Stimulated activated naive CD8-positive, alpha-beta T cell treated with anti-CD3 and anti-CD28 coated beads, Interleukin-15, amount 100 ng/mL, for 72 hours (primary cell): ENCODE results near the gene OGDH.

ENCODE experiments used
- ATAC-seq: fragments of 150-1000 bp; cut with Tn5 transposase; 2 replicates; pipeline ENCODE4 v1.10.0; 2021; ENCODE audit warnings: mild to moderate bottlenecking, moderate library complexity
- DNase-seq, 2 donors: peaks; one replicate each; pipeline ENCODE4 v3.0.0; 2021 to 2022
- H3K27ac Mint-ChIP-seq, 2 donors: one replicate each; pipeline ENCODE4 v1.8.0; 2022; ENCODE audit warnings: mild to moderate bottlenecking in 2 of 2, mixed read lengths in 2 of 2, moderate library complexity in 2 of 2
- H3K27me3 Mint-ChIP-seq: one replicate; pipeline ENCODE4 v1.8.0; 2022; ENCODE audit warnings: mixed read lengths
- H3K4me1 Mint-ChIP-seq: one replicate; pipeline ENCODE4 v1.8.0; 2022; ENCODE audit warnings: mild to moderate bottlenecking, mixed read lengths
- H3K4me3 Mint-ChIP-seq, 2 donors: one replicate each; pipeline ENCODE4 v1.8.0; 2022; ENCODE audit warnings: mild to moderate bottlenecking in 2 of 2, mixed read lengths in 2 of 2, moderate library complexity in 1 of 2
- H3K9me3 Mint-ChIP-seq, 2 donors: one replicate each; pipeline ENCODE4 v1.8.0; 2022; ENCODE audit warnings: mixed read lengths in 2 of 2

OGDH gene

DNA sequence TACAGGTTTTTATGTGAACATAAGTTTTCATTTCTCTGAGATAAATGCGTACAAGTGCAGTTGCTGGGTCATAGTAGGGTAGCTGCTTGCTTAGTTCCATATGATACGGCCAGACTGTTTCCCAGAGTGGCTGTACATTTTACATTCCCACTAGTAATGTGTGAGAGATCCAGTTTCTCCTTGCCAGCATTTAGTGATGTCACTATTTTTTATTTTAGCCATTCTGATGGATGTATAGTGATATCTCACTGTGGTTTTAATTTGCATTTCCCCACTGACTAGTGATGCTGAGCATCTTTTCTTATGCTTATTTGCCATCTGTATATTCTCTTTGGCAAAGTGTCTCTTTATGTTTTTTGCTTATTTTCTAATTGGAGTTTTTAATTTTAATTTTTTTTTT lies 146.4 kb downstream of the OGDH start:
- Mint-ChIP-seq H3K27ac (no peak overlapping the region), H3K4me1 (peaks cover 57% of the 10 kb centered on the region), H3K9me3 (no peaks in the 10 kb centered on the region), H3K4me3 (no peak overlapping the region), H3K27me3 (no peaks in the 10 kb centered on the region)
- no peak for ATAC-seq
- DNase-seq: no peak

DNA sequence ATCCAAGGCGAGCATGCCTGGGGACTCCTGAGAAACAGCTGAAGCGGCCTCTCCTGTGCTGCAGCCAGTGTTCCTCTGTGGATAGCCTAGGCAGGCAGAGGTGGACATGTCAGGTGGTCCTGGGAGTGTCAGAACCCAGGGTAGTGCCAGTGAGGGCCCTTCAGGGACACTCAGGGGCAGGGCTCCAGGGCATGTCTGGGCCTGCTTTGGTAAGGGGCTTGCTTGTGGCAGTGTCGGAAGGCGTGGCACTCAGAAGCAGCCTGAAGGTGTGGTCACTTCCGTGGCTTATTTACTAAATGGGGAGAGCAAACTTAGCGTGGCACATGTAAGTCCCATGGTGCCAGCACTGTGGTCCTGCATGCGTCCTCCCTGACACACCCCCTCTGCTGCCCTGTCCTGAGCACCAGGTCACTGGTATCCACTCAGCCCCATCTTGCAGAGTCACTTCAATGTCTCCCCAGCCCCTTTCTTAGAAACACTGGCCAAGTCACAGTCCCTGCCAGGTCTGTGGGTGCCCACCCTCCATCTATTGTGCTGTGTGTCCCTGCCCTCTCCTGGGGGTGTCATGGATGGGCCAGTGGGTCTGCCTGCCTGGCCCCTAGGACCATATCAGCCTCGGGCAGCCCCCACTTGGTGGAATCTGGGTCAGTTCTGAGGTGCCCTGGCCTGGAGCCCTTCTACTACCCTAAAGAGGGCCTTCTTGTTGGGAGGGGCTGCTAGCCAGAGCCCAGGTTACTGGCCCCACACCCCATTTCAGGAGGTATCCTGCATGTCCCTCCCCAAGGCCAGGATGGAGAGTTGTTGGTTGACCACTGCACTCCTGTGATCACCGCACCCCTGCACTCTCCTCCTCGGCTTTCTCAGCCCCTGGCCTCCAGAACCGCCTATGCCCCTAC lies 148.6 kb downstream of the OGDH start:
- no peak for DNase-seq
- H3K4me3 Mint-ChIP-seq: no peak overlapping the region
- no peaks in the 10 kb centered on the region for H3K27me3 Mint-ChIP-seq
- H3K4me1 Mint-ChIP-seq: peaks cover 48% of the 10 kb centered on the region
- no peaks in the 10 kb centered on the region for H3K9me3 Mint-ChIP-seq
- no peak for ATAC-seq
- peak overlapping the region; percentile 63 to 74 for H3K27ac Mint-ChIP-seq

DNA sequence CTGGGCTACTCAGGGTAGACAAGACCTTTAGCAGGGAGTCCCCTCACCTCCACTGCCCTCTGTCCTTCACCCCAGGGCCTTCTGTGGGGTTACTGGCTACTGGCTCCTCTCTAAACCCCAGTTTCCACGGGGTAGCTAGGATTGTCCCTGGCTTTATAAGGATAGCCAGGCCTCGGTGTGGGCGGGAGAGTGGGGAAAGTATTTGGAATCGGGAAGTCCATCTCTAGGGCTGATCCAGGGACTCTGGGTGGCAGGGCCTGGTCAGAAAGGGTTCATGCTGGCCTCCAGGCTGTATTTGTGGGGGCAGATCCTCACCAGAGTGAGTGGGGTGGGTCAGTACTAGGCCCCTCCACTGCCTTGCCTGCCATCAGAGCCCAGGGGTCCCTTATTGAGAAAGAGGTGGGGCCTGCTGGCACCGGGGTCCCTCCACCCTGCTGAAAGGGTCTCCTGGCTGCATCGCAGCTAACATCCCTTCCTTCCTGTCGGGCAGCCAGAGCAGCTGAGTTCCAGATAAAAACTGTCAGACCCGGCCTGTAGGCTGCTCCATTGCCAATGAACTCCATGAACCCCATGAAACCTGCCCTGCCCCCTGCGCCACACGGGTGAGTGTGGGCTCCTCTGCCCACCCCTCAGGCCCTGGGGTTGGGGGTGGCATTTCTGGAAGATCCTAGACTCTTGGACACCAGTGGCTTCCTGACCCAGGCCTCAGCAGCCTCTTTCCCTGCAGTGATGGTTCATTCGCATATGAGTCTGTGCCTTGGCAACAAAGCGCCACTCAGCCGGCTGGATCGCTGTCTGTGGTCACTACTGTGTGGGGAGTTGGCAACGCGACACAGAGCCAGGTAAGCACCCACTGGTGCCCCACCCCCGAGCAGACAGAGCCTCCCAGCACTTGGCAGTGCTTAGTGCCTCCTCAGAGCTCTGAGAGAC lies 149.5 kb downstream of the OGDH start:
- DNase-seq (no peak), ATAC-seq (no peak)
- no peak overlapping the region for H3K4me3 Mint-ChIP-seq
- no peaks in the 10 kb centered on the region for H3K27me3 Mint-ChIP-seq
- H3K27ac Mint-ChIP-seq: peak overlapping the region in 1 of 2 donors; percentile 63
- H3K9me3 Mint-ChIP-seq: no peaks in the 10 kb centered on the region
- peaks cover 39% of the 10 kb centered on the region for H3K4me1 Mint-ChIP-seq

DNA sequence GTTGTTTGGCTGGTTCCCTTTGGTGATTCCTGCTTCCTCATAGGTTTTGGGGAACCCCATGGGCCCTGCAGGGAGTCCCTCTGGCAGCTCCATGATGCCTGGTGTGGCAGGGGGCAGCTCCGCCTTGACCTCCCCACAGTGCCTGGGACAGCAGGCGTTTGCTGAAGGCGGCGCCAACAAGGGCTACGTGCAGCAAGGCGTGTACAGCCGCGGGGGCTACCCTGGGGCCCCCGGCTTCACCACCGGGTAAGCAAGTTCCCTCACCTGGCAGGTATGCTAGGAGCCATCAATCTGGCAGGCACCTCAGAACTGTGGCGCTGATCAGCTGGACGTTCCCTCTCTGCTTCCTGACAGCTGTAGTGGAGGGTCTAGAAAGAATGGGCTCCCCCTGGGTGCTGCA lies 150.5 kb downstream of the OGDH start:
- no peak for ATAC-seq
- H3K4me3 Mint-ChIP-seq: no peak overlapping the region
- no peaks in the 10 kb centered on the region for H3K9me3 Mint-ChIP-seq
- H3K4me1 Mint-ChIP-seq: peaks cover 30% of the 10 kb centered on the region
- DNase-seq: no peak
- H3K27ac Mint-ChIP-seq: no peak overlapping the region
- H3K27me3 Mint-ChIP-seq: no peaks in the 10 kb centered on the region

DNA sequence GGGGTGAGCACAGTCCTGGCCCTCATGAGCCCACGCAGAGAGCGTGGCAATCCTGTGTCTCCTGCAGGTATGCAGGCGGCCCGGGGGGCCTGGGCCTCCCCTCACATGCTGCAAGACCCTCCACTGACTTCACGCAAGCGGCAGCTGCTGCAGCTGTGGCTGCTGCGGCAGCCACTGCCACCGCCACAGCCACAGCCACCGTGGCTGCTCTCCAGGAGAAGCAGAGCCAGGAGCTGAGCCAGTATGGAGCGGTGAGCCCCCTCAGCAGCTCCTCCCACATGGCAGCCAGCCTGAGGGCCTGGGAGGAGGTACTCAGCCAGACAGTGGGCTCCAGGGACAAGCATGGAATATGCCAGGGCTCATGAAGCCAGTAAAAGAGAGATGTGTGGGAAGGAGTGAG lies 150.9 kb downstream of the OGDH start:
- Mint-ChIP-seq H3K4me1 (peaks cover 26% of the 10 kb centered on the region), H3K4me3 (no peak overlapping the region), H3K9me3 (no peaks in the 10 kb centered on the region), H3K27ac (no peak overlapping the region), H3K27me3 (no peaks in the 10 kb centered on the region)
- no peak for DNase-seq
- no peak for ATAC-seq

DNA sequence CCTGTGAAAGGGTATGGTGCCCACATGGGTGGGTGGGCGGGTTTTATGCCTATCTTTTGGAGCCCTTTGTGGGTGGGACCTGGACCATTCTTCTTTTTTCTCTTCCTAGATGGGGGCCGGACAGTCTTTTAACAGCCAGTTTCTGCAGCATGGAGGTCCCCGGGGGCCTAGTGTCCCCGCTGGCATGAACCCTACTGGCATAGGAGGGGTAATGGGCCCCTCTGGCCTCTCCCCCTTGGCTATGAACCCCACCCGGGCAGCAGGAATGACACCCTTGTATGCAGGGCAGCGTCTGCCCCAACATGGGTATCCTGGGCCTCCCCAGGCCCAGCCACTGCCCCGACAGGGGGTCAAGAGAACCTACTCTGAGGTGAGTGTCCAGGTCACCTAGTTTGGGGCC lies 151.3 kb downstream of the OGDH start:
- DNase-seq: no peak
- Mint-ChIP-seq H3K4me3 (no peak overlapping the region), H3K4me1 (peaks cover 22% of the 10 kb centered on the region), H3K27me3 (no peaks in the 10 kb centered on the region), H3K27ac (peak overlapping the region in 1 of 2 donors; percentile 63), H3K9me3 (no peaks in the 10 kb centered on the region)
- ATAC-seq: no peak
